NK-92 (cell line): ENCODE data around the gene SH3BP4.

Experiments used
- DNase-seq: peaks from one replicate; lab custom pipeline; 2025; ENCODE audit not compliant: unreplicated experiment; lab: John Stamatoyannopoulos, UW

Gene SH3BP4

GRCh38 chr2:235085476-235085875 is 133.7 kb downstream of the SH3BP4 start:
- DNase-seq = no peak

- DNase-seq = no peak
These were observed 134.8 kb downstream of the SH3BP4 start for GRCh38 chr2:235086481-235087184.

GRCh38 chr2:235087832-235088495 is 136.1 kb downstream of the SH3BP4 start:
- DNase-seq = no peak

- DNase-seq = no peak
These were observed 136.7 kb downstream of the SH3BP4 start for GRCh38 chr2:235088496-235088921.

GRCh38 chr2:235091421-235091820 is 139.6 kb downstream of the SH3BP4 start:
- DNase-seq = no peak

GRCh38 chr2:235091983-235092382 is 140.2 kb downstream of the SH3BP4 start:
- DNase-seq = no peak

- DNase-seq = no peak
These were observed 140.8 kb downstream of the SH3BP4 start for GRCh38 chr2:235092433-235093223.

GRCh38 chr2:235094457-235094856 is 142.6 kb downstream of the SH3BP4 start:
- no peak for DNase-seq

- DNase-seq = no peak
These were observed 143.8 kb downstream of the SH3BP4 start for GRCh38 chr2:235095569-235095968.

- no peak for DNase-seq
These were observed 144.6 kb downstream of the SH3BP4 start for GRCh38 chr2:235096447-235096846.

GRCh38 chr2:235097196-235097595 is 145.4 kb downstream of the SH3BP4 start:
- DNase-seq = no peak

GRCh38 chr2:235098269-235098668 is 146.5 kb downstream of the SH3BP4 start:
- DNase-seq = no peak

GRCh38 chr2:235098736-235099494 is 147.1 kb downstream of the SH3BP4 start:
- DNase-seq = no peak

- DNase-seq = no peak
These were observed 151.1 kb downstream of the SH3BP4 start for GRCh38 chr2:235102896-235103295.
